B cell (primary cell): ENCODE results near the gene CCDC186. TPM values are rescaled to one million over a fixed set of nuclear protein-coding genes. Genes with fewer than 3 reads are reported as not detected.

ENCODE experiments used
- ATAC-seq: fragments of 200-7000 bp; cut with Tn5 transposase; one replicate; pipeline ENCODE4 v1.10.0; 2021; ENCODE audit warnings: low read depth, mild to moderate bottlenecking, moderate number of reproducible peaks, moderate library complexity
- CTCF ChIA-PET: fragments of 350-600 bp; sonication (Branson Sonifier 250); formaldehyde crosslinking; loops from one replicate; lab custom pipeline; 2021; ENCODE audit warnings: antibody characterized with exemption, inconsistent platforms; lab: Charles Lee
- POLR2A ChIA-PET: fragments of 350-600 bp; sonication (Branson Sonifier 250); formaldehyde crosslinking; loops from one replicate; lab custom pipeline; 2021; ENCODE audit warnings: antibody characterized with exemption; lab: Charles Lee
- DNase-seq: peaks from one replicate; pipeline ENCODE4 v3.0.0; 2013
- H2AFZ ChIP-seq: 2 replicates; pipeline ENCODE4 v1.6.1; 2012; ENCODE audit warnings: mild to moderate bottlenecking, low read depth, low read length; ENCODE audit not compliant: insufficient read depth, poor library complexity, severe bottlenecking
- H3K27ac ChIP-seq, 2 donors: 1 replicate in 1 of 2; 2 replicates in 1 of 2; pipeline ENCODE4 v1.5.1; 2012 to 2013; ENCODE audit warnings: low read length in 2 of 2, mild to moderate bottlenecking in 2 of 2, moderate library complexity in 1 of 2
- H3K27me3 ChIP-seq, 4 experiments: fragments of 200-600 bp in 1 of 4; sonication (generic) in 1 of 4; replicated peaks in 1 of 4; 1 replicate in 2 of 4; 2 replicates in 2 of 4; pipeline versions ENCODE4 v1.6.1 to v1.7.0; 2013 to 2016; ENCODE audit warnings: low read length in 3 of 4, mild to moderate bottlenecking in 2 of 4, mixed read lengths in 1 of 4, moderate library complexity in 1 of 4; ENCODE audit not compliant: insufficient read depth in 4 of 4, control insufficient read depth in 3 of 4; ENCODE audit errors: control extremely low read depth in 1 of 4
- H3K36me3 ChIP-seq, 2 experiments: replicated peaks in 1 of 2; 1 replicate in 1 of 2; 2 replicates in 1 of 2; pipeline versions ENCODE4 v1.6.1 to v1.7.1; 2013; ENCODE audit warnings: low read length in 1 of 2; ENCODE audit not compliant: insufficient read depth in 2 of 2, control insufficient read depth in 1 of 2; ENCODE audit errors: control extremely low read depth in 1 of 2, extremely low read depth in 1 of 2
- H3K4me1 ChIP-seq, 2 donors: fragments of 200-600 bp in 1 of 2; sonication (generic) in 1 of 2; 1 replicate in 1 of 2; 2 replicates in 1 of 2; pipeline versions ENCODE4 v1.5.1 to v1.6.1; 2013 to 2017; ENCODE audit warnings: low read length in 2 of 2; ENCODE audit not compliant: control insufficient read depth in 2 of 2, insufficient read depth in 2 of 2
- H3K4me2 ChIP-seq: replicated peaks from 2 replicates; pipeline ENCODE3; 2012; ENCODE audit warnings: mild to moderate bottlenecking, low read depth, low read length; ENCODE audit not compliant: poor library complexity, severe bottlenecking
- H3K4me3 ChIP-seq, 5 experiments: fragments of 200-600 bp in 1 of 5; sonication (generic) in 1 of 5; 1 replicate in 3 of 5; 2 replicates in 2 of 5; pipeline versions ENCODE4 v1.5.1 to v1.7.0; 2011 to 2016; ENCODE audit warnings: low read length in 4 of 5, mild to moderate bottlenecking in 4 of 5, low read depth in 2 of 5, control low read depth in 1 of 5, moderate library complexity in 1 of 5; ENCODE audit not compliant: insufficient read depth in 1 of 5; ENCODE audit errors: control extremely low read depth in 1 of 5, extremely low read depth in 1 of 5
- H3K79me2 ChIP-seq: fragments of 200-600 bp; sonication (generic); one replicate; pipeline ENCODE4 v1.6.0; 2016; ENCODE audit warnings: low read length; ENCODE audit not compliant: control insufficient read depth, insufficient read depth
- H3K9ac ChIP-seq: fragments of 200-600 bp; sonication (generic); 2 replicates; pipeline ENCODE4 v1.6.1; 2017; ENCODE audit warnings: mild to moderate bottlenecking, low read length, moderate library complexity
- H3K9me3 ChIP-seq, 3 donors: one replicate each; pipeline versions ENCODE4 v1.6.1 to v1.7.1; 2013; ENCODE audit warnings: low read length in 2 of 3; ENCODE audit not compliant: control insufficient read depth in 2 of 3, insufficient read depth in 1 of 3; ENCODE audit errors: control extremely low read depth in 1 of 3
- H4K20me1 ChIP-seq: 2 replicates; pipeline ENCODE4 v1.6.0; 2012; ENCODE audit warnings: mild to moderate bottlenecking, low read length; ENCODE audit not compliant: insufficient read depth, control insufficient read depth, poor library complexity, severe bottlenecking
- H3K27ac Mint-ChIP-seq: one replicate; pipeline ENCODE4 v1.8.0; 2021; ENCODE audit warnings: mixed read lengths
- H3K27me3 Mint-ChIP-seq: one replicate; pipeline ENCODE4 v1.8.0; 2021; ENCODE audit warnings: mixed read lengths
- H3K4me1 Mint-ChIP-seq: one replicate; pipeline ENCODE4 v1.8.0; 2021; ENCODE audit warnings: mixed read lengths
- H3K4me3 Mint-ChIP-seq: one replicate; pipeline ENCODE4 v1.8.0; 2021; ENCODE audit warnings: mixed read lengths
- H3K9me3 Mint-ChIP-seq: one replicate; pipeline ENCODE4 v1.8.0; 2022; ENCODE audit warnings: mixed read lengths; ENCODE audit not compliant: insufficient read depth
- EZH2 ChIP-seq: IDR thresholded peaks from 2 replicates; pipeline ENCODE4 v1.6.1; 2012; ENCODE audit warnings: borderline replicate concordance, low read depth, mild to moderate bottlenecking, moderate library complexity, low read length; ENCODE audit not compliant: insufficient read depth, poor library complexity, severe bottlenecking
- WGBS: methylation state at CpG from one replicate; pipeline ENCODE4 v1.1.5; 2013; ENCODE audit warnings: missing lambda C conversion rate; ENCODE audit not compliant: insufficient coverage; 5-methylcytosine and 5-hydroxymethylcytosine counted together
- intact Hi-C: fragments of 100-400 bp; cut with micrococcal nuclease; formaldehyde crosslinking; loops from one replicate; pipeline ENCODE4 v1.10.0; 2022
- polyA plus RNA-seq: library from polyadenylated mRNA; depleted of rRNA; stranded (reverse); fragments of >200 nt; gene quantifications from 2 replicates; pipeline ENCODE4 v1.2.3, GENCODE V29; 2012
- total RNA-seq, 2 donors: library from RNA; stranded (reverse); fragments of 120-200 nt in 1 of 2; gene quantifications; 1 replicate in 1 of 2; 2 replicates in 1 of 2; pipeline versions ENCODE4 v1.2.3 to v1.2.4, GENCODE V29; 2013 to 2022
- TF ChIP-seq, protein P1 (sequence below): fragments of 200-600 bp; IDR thresholded peaks from one replicate; pipeline ENCODE4 v1.8.0; 2022; ENCODE audit warnings: antibody characterized with exemption, mild to moderate bottlenecking

CCDC186 gene
- total and polyA plus RNA-seq, 2 donors (not counting 1 experiment from before 2014, with no cell fraction given) = 8.0 to 33.8 TPM

- Histone ChIP-seq H3K27me3 (no peaks in the 10 kb centered on the region), H3K4me3 (no peak overlapping the region), H3K79me2 (no peaks in the 10 kb centered on the region), H2AFZ (no peak overlapping the region), H3K36me3 (no peaks in the 10 kb centered on the region), H4K20me1 (no peaks in the 10 kb centered on the region), H3K4me2 (no peak overlapping the region), H3K27ac (no peak overlapping the region), H3K9ac (no peak overlapping the region), H3K4me1 (peaks cover under 1 to 6% of the 10 kb centered on the region in 2 donors), H3K9me3 (peaks cover 0 to 8% (median 0%) of the 10 kb centered on the region in 3 donors)
- no peak overlapping the region for H3K4me3 Mint-ChIP-seq
- H3K27me3 Mint-ChIP-seq = peaks cover 6% of the 10 kb centered on the region
- ChIA-PET POLR2A (no interaction called here), CTCF (no interaction called here)
- no peak overlapping the region for H3K27ac Mint-ChIP-seq
- TF ChIP-seq, protein P1, sequence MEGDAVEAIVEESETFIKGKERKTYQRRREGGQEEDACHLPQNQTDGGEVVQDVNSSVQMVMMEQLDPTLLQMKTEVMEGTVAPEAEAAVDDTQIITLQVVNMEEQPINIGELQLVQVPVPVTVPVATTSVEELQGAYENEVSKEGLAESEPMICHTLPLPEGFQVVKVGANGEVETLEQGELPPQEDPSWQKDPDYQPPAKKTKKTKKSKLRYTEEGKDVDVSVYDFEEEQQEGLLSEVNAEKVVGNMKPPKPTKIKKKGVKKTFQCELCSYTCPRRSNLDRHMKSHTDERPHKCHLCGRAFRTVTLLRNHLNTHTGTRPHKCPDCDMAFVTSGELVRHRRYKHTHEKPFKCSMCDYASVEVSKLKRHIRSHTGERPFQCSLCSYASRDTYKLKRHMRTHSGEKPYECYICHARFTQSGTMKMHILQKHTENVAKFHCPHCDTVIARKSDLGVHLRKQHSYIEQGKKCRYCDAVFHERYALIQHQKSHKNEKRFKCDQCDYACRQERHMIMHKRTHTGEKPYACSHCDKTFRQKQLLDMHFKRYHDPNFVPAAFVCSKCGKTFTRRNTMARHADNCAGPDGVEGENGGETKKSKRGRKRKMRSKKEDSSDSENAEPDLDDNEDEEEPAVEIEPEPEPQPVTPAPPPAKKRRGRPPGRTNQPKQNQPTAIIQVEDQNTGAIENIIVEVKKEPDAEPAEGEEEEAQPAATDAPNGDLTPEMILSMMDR = no peak
- no peak for TF ChIP-seq EZH2
- 91% methylated on average over 3 of the region's 5 CpGs for WGBS
- DNase-seq (no peak), ATAC-seq (no peak)
- peaks cover 9% of the 10 kb centered on the region for H3K4me1 Mint-ChIP-seq
- intact Hi-C loops = no loop called here
- H3K9me3 Mint-ChIP-seq = no peaks in the 10 kb centered on the region
Observed at GRCh38 chr10:114079421-114079820, 94.6 kb downstream of the CCDC186 start.

- Mint-ChIP-seq H3K27me3 (peaks cover 6% of the 10 kb centered on the region), H3K4me1 (peaks cover 18% of the 10 kb centered on the region), H3K27ac (no peak overlapping the region), H3K9me3 (no peaks in the 10 kb centered on the region), H3K4me3 (no peak overlapping the region)
- H3K4me3 ChIP-seq = no peak overlapping the region
- peaks cover 0 to 6% (median 0%) of the 10 kb centered on the region in 3 donors for H3K9me3 ChIP-seq
- no peak overlapping the region for H3K9ac ChIP-seq
- TF ChIP-seq, protein P1 = no peak
- TF ChIP-seq EZH2 = no peak
- ATAC-seq (no peak), DNase-seq (no peak)
- CTCF ChIA-PET = no interaction called here
- intact Hi-C loops = no loop called here
- POLR2A ChIA-PET = no interaction called here
- H3K27ac ChIP-seq = no peak overlapping the region
- no peak overlapping the region for H3K4me2 ChIP-seq
- no peaks in the 10 kb centered on the region for H4K20me1 ChIP-seq
- WGBS = 100% methylated on average over 3 of the region's 6 CpGs
- H2AFZ ChIP-seq = no peak overlapping the region
- no peaks in the 10 kb centered on the region for H3K79me2 ChIP-seq
- H3K4me1 ChIP-seq = peaks cover 11 to 17% of the 10 kb centered on the region in 2 donors
- no peaks in the 10 kb centered on the region for H3K36me3 ChIP-seq
- no peaks in the 10 kb centered on the region for H3K27me3 ChIP-seq
Observed at GRCh38 chr10:114078346-114078745, 95.7 kb downstream of the CCDC186 start.
